Activated CD4-positive, alpha-beta T cell treated with anti-CD3 and anti-CD28 coated beads for 36 hours (primary cell): Measurements from ENCODE around the gene ZNF593OS. TPM values are rescaled to one million over a fixed set of nuclear protein-coding genes. Genes with fewer than 3 reads are reported as not detected.

Experiments
- ATAC-seq: fragments of 200-7000 bp; cut with Tn5 transposase; one replicate; pipeline ENCODE4 v1.10.0; 2021; ENCODE audit warnings: mild to moderate bottlenecking, moderate library complexity
- CTCF ChIA-PET: fragments of 350-600 bp; sonication (Branson Sonifier 250); formaldehyde crosslinking; loops from one replicate; lab custom pipeline; 2021; ENCODE audit warnings: antibody characterized with exemption; lab: Charles Lee
- POLR2A ChIA-PET: fragments of 350-600 bp; sonication (Branson Sonifier 250); formaldehyde crosslinking; loops from one replicate; lab custom pipeline; 2021; ENCODE audit warnings: antibody characterized with exemption, inconsistent platforms; lab: Charles Lee
- DNase-seq: peaks from one replicate; pipeline ENCODE4 v3.0.0-alpha.2; 2020
- H3K27ac Mint-ChIP-seq: one replicate; pipeline ENCODE4 v1.8.0; 2021; ENCODE audit warnings: mixed read lengths
- H3K27me3 Mint-ChIP-seq: one replicate; pipeline ENCODE4 v1.8.0; 2021; ENCODE audit warnings: mixed read lengths
- H3K36me3 Mint-ChIP-seq: one replicate; pipeline ENCODE4 v1.8.0; 2021; ENCODE audit warnings: low read depth, mixed read lengths
- H3K4me1 Mint-ChIP-seq: one replicate; pipeline ENCODE4 v1.8.0; 2021; ENCODE audit warnings: mixed read lengths
- H3K4me3 Mint-ChIP-seq: one replicate; pipeline ENCODE4 v1.8.0; 2021; ENCODE audit warnings: mild to moderate bottlenecking, moderate library complexity, mixed read lengths
- H3K9me3 Mint-ChIP-seq: one replicate; pipeline ENCODE4 v1.8.0; 2021; ENCODE audit warnings: low read depth, mixed read lengths
- intact Hi-C, 2 experiments: fragments of 100-400 bp; cut with DNase I in 1 of 2; cut with micrococcal nuclease in 1 of 2; formaldehyde crosslinking; loops; one replicate each; pipeline versions ENCODE4 v1.14.2 to v1.15.1; 2022 to 2024; cut with DNase I, micrococcal nuclease
- total RNA-seq, 2 experiments: library from RNA; stranded (reverse); gene quantifications; one replicate each; pipeline ENCODE4 v1.2.3, GENCODE V29; 2021

Gene ZNF593OS
- total RNA-seq, 2 experiments from 2014 or later: not detected

GRCh38 chr1:26182383-26182696, 10.7 kb upstream of the ZNF593OS start:
- Mint-ChIP-seq H3K36me3 (no peaks in the 10 kb centered on the region), H3K27me3 (no peaks in the 10 kb centered on the region), H3K4me1 (peaks cover 6% of the 10 kb centered on the region), H3K4me3 (no peak overlapping the region), H3K27ac (no peak overlapping the region), H3K9me3 (no peaks in the 10 kb centered on the region)
- no peak for DNase-seq
- intact Hi-C loops: no loop called here
- ATAC-seq: no peak
- ChIA-PET POLR2A (no interaction called here), CTCF (interaction anchor here (1.1 kb wide), 1 partner anchor 19 kb away, joined by 3 read pairs; no protein-coding TSS in a partner anchor)

- no peaks in the 10 kb centered on the region for H3K9me3 Mint-ChIP-seq
- H3K27ac Mint-ChIP-seq: no peak overlapping the region
- intact Hi-C loops: no loop called here
- POLR2A ChIA-PET: no interaction called here
- peak; percentile 92 for ATAC-seq
- no peak for DNase-seq
- H3K27me3 Mint-ChIP-seq: no peaks in the 10 kb centered on the region
- CTCF ChIA-PET: no interaction called here
- H3K4me3 Mint-ChIP-seq: no peak overlapping the region
- H3K4me1 Mint-ChIP-seq: peaks cover 8% of the 10 kb centered on the region
- no peaks in the 10 kb centered on the region for H3K36me3 Mint-ChIP-seq
Measured at GRCh38 chr1:26181586-26182382, 10.2 kb upstream of the ZNF593OS start.

- ChIA-PET CTCF (no interaction called here), POLR2A (no interaction called here)
- no peak for DNase-seq
- no peak for ATAC-seq
- intact Hi-C loops: no loop called here
- Mint-ChIP-seq H3K4me3 (no peak overlapping the region), H3K4me1 (peaks cover 8% of the 10 kb centered on the region), H3K27ac (no peak overlapping the region), H3K36me3 (no peaks in the 10 kb centered on the region), H3K27me3 (no peaks in the 10 kb centered on the region), H3K9me3 (no peaks in the 10 kb centered on the region)
Measured at GRCh38 chr1:26180010-26180506, 8.4 kb upstream of the ZNF593OS start.

- CTCF ChIA-PET: interaction anchor here (0.6 to 1.0 kb wide), 3 partner anchors 18 to 178 kb away, joined by 3 to 5 read pairs (median 3); no protein-coding TSS in a partner anchor
- peaks cover 8% of the 10 kb centered on the region for H3K4me1 Mint-ChIP-seq
- DNase-seq: peak; percentile 48
- intact Hi-C loops: no loop called here
- no peak within 1 kb of the TSS for H3K27ac Mint-ChIP-seq
- POLR2A ChIA-PET: no interaction called here
- H3K27me3 Mint-ChIP-seq: no peaks in the 10 kb centered on the region
- peak; percentile 70 for ATAC-seq
- peak within 1 kb of the TSS; percentile 61 for H3K4me3 Mint-ChIP-seq
- no peaks in the 10 kb centered on the region for H3K9me3 Mint-ChIP-seq
- H3K36me3 Mint-ChIP-seq: peaks cover 3% of the 10 kb centered on the region
Measured at GRCh38 chr1:26177182-26177684, 5.6 kb upstream of the ZNF593OS start, which contains the start of gene CNKSR1. Gene CNKSR1, plus strand, starts transcription at chr1:26177491. Its CDS starts 57 bp downstream, at chr1:26177548.

GRCh38 chr1:26175346-26175745, 3.7 kb upstream of the ZNF593OS start:
- DNase-seq: no peak
- H3K4me3 Mint-ChIP-seq: no peak overlapping the region
- ATAC-seq: no peak
- ChIA-PET POLR2A (no interaction called here), CTCF (interaction anchor here (2.3 kb wide), 1 partner anchor 59 kb away, joined by 7 read pairs; the partner anchor contains the start of gene CEP85)
- no peak overlapping the region for H3K27ac Mint-ChIP-seq
- no peaks in the 10 kb centered on the region for H3K27me3 Mint-ChIP-seq
- intact Hi-C loops: no loop called here
- H3K36me3 Mint-ChIP-seq: peaks cover 11% of the 10 kb centered on the region
- no peaks in the 10 kb centered on the region for H3K9me3 Mint-ChIP-seq
- H3K4me1 Mint-ChIP-seq: peaks cover 10% of the 10 kb centered on the region

GRCh38 chr1:26170472-26170821, 1.2 kb downstream of the ZNF593OS start:
- POLR2A ChIA-PET: no interaction called here
- intact Hi-C loops: no loop called here
- no peaks in the 10 kb centered on the region for H3K9me3 Mint-ChIP-seq
- CTCF ChIA-PET: interaction anchor here (0.7 to 2.6 kb wide), 21 partner anchors 10 to 294 kb away, joined by 3 to 35 read pairs (median 5); partner anchors contain the start of genes CD52, CEP85, DHDDS and PAQR7
- H3K27me3 Mint-ChIP-seq: no peaks in the 10 kb centered on the region
- ATAC-seq (no peak), DNase-seq (no peak)
- H3K4me1 Mint-ChIP-seq: peaks cover 10% of the 10 kb centered on the region
- peaks cover 12% of the 10 kb centered on the region for H3K36me3 Mint-ChIP-seq
- peak overlapping the region; percentile 95 for H3K4me3 Mint-ChIP-seq
- H3K27ac Mint-ChIP-seq: peak overlapping the region; percentile 88

GRCh38 chr1:26169669-26170471, 1.8 kb downstream of the ZNF593OS start, which contains the start of gene ZNF593:
Gene ZNF593, plus strand, starts transcription at chr1:26169908. Its CDS starts 76 bp downstream, at chr1:26169984.
- POLR2A ChIA-PET: interaction anchor here (0.9 to 1.2 kb wide), 2 partner anchors 25 to 64 kb away, joined by 3 to 13 read pairs; partner anchors contain the start of gene CEP85
- peaks cover 10% of the 10 kb centered on the region for H3K4me1 Mint-ChIP-seq
- DNase-seq (peak; percentile 94), ATAC-seq (peak; percentile 96)
- peak within 1 kb of the TSS; percentile 95 for H3K4me3 Mint-ChIP-seq
- no peaks in the 10 kb centered on the region for H3K9me3 Mint-ChIP-seq
- CTCF ChIA-PET: interaction anchor here (0.5 to 2.6 kb wide), 41 partner anchors 9 to 1372 kb away, joined by 3 to 35 read pairs (median 4); partner anchors contain the start of genes CD52, CEP85, DHDDS and PAQR7
- peaks cover 12% of the 10 kb centered on the region for H3K36me3 Mint-ChIP-seq
- no peaks in the 10 kb centered on the region for H3K27me3 Mint-ChIP-seq
- intact Hi-C loops: loop anchor here (1.0 to 5.0 kb wide), 8 partner anchors 59 to 262 kb away; partner anchors contain the start of genes CEP85 (in 2 of the 2), DHDDS (in 1 of the 2) and PDIK1L (in 1 of the 2)
- H3K27ac Mint-ChIP-seq: peak within 1 kb of the TSS; percentile 88

GRCh38 chr1:26169198-26169554, 2.5 kb downstream of the ZNF593OS start:
- ChIA-PET CTCF (interaction anchor here (0.6 to 2.6 kb wide), 26 partner anchors 8 to 305 kb away, joined by 3 to 35 read pairs (median 4); partner anchors contain the start of genes CD52, CEP85 and PAQR7), POLR2A (interaction anchor here (0.9 to 1.2 kb wide), 2 partner anchors 24 to 65 kb away, joined by 3 to 13 read pairs; partner anchors contain the start of gene CEP85)
- Mint-ChIP-seq H3K27me3 (no peaks in the 10 kb centered on the region), H3K36me3 (peaks cover 12% of the 10 kb centered on the region), H3K4me1 (peaks cover 10% of the 10 kb centered on the region), H3K9me3 (no peaks in the 10 kb centered on the region), H3K4me3 (peak overlapping the region; percentile 95), H3K27ac (no peak overlapping the region)
- ATAC-seq (no peak), DNase-seq (no peak)
- intact Hi-C loops: loop anchor here (1.0 to 5.0 kb wide), 8 partner anchors 58 to 263 kb away; partner anchors contain the start of genes CEP85 (in 2 of the 2), DHDDS (in 1 of the 2) and PDIK1L (in 1 of the 2)

- Mint-ChIP-seq H3K36me3 (peaks cover 12% of the 10 kb centered on the region), H3K4me1 (peaks cover 14% of the 10 kb centered on the region), H3K27ac (peak within 1 kb of the TSS; percentile 88), H3K9me3 (no peaks in the 10 kb centered on the region), H3K4me3 (peak within 1 kb of the TSS; percentile 95), H3K27me3 (peaks cover 3% of the 10 kb centered on the region)
- CTCF ChIA-PET: interaction anchor here (1.0 to 2.6 kb wide), 2 partner anchors 66 to 137 kb away, joined by 3 to 35 read pairs; partner anchors contain the start of gene CEP85
- DNase-seq (no peak), ATAC-seq (no peak)
- POLR2A ChIA-PET: interaction anchor here (1.2 kb wide), 1 partner anchor 65 kb away, joined by 13 read pairs; the partner anchor contains the start of gene CEP85
- intact Hi-C loops: loop anchor here (1.0 to 5.0 kb wide), 8 partner anchors 57 to 264 kb away; partner anchors contain the start of genes CEP85 (in 2 of the 2), DHDDS (in 1 of the 2) and PDIK1L (in 1 of the 2)
Measured at GRCh38 chr1:26168410-26169197, 3.0 kb downstream of the ZNF593OS start, which contains the start of gene C1orf232. Gene C1orf232, minus strand, starts transcription at chr1:26168963. Its CDS starts 464 bp downstream, at chr1:26168499.
